ENCODE results near the gene CNTNAP5. TPM values are rescaled to one million over a fixed set of nuclear protein-coding genes. Genes with fewer than 3 reads are reported as not detected.

The CNTNAP5 gene
- total and polyA plus RNA-seq, 2 donors (not counting 3 experiments of a cell fraction or from before 2014, with no cell fraction given): not detected

DNA sequence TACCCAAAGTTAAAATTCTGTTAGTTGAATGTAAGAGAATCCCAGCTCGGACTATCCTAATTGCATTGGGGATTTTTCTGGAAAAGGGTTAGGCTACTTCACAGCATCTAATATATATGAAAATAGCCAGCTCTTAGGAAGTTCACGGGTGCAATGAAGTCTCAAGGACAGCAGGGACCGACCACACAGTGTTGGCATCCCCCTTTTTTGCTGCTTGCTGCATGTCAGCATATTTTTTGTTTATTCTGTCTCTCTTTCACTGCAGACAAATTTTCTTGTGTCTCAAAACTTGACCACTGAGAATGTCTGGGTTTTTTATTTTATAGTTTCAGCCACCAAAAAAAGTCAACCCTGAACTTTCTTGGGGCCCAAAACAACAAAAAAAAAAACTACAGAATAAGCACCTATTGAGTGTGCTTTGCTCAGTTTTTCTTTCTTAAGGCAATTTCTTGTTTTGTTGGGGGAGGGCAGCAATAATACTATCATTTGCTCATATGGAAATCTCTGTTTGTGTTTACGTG is 535.6 kb downstream of the CNTNAP5 start:
- no peak overlapping the region for H3K27ac ChIP-seq (ENCODE audit: insufficient read depth, low read depth, low read length)
- dilution Hi-C loops (cut with MboI; ENCODE audit: extremely low pct_ligation_motif_present, low sequenced_read_pairs): no loop called here

DNA sequence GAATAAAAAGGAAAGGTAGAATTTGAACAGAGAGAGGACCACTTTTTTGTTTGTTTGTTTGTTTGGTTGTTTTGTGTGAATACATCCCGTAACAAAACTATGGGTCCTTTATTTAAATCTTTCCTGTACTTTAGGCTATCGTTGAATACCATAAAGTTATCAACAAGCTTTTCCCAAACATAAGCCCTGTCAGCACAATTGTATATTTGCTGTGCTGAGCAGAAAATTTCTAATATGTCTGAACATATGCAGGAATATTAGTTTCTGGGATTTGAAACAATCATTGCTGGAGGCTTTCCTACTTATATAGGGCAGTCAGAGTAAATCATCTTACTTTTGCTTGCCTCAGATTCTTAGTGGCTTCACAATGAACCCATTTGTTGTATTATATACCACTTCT is 536.4 kb downstream of the CNTNAP5 start:
- H3K36me3 ChIP-seq (ENCODE audit: control insufficient read depth in 2 of 2, extremely low read depth in 1 of 2, insufficient read depth in 2 of 2, low read length in 2 of 2): no peaks in the 10 kb centered on the region
- dilution Hi-C loops (cut with MboI; ENCODE audit: extremely low pct_ligation_motif_present, low sequenced_read_pairs): no loop called here
- H3K4me1 ChIP-seq (ENCODE audit: control insufficient read depth, extremely low read depth, insufficient read depth, low read length): no peaks in the 10 kb centered on the region
- no peak overlapping the region for H3K9ac ChIP-seq (replicated peaks; ENCODE audit: extremely low read depth, insufficient read depth, low read length)
- CTCF ChIA-PET: no interaction called here
- H3K4me3 ChIP-seq (replicated peaks in 1 of 3; ENCODE audit: insufficient read depth in 1 of 3, low read depth in 1 of 3, low read length in 3 of 3): no peak overlapping the region
- no peaks in the 10 kb centered on the region for H3K79me2 ChIP-seq (ENCODE audit: control insufficient read depth, insufficient read depth, low read length)
- no peaks in the 10 kb centered on the region for H3K9me1 ChIP-seq (replicated peaks; ENCODE audit: control insufficient read depth, extremely low read depth, insufficient read depth, low read length)
- BruUV-seq (replicated peaks): no TSS peak
- POLR2A ChIA-PET: no interaction called here
- no peak overlapping the region for H3K27ac ChIP-seq (ENCODE audit: insufficient read depth, low read depth, low read length)
- DNase-seq (ENCODE audit: low read depth, low spot score): no peak
- no peaks in the 10 kb centered on the region for H4K20me1 ChIP-seq (replicated peaks; ENCODE audit: control insufficient read depth, extremely low read depth, insufficient read depth, low read length)
- no peak overlapping the region for H2AFZ ChIP-seq (ENCODE audit: low read depth, low read length)
- no peaks in the 10 kb centered on the region for H3K27me3 ChIP-seq (ENCODE audit: control insufficient read depth in 2 of 2, insufficient read depth in 2 of 2, low read length in 2 of 2)
- TF ChIP-seq MYC (IDR thresholded peaks at IDR 0.05; ENCODE audit: low read depth, low read length) (no peak), JUN (IDR thresholded peaks at IDR 0.05; ENCODE audit: borderline replicate concordance, insufficient read depth, insufficient read length, low read depth) (no peak), POLR2AphosphoS5 (IDR thresholded peaks at IDR 0.05; ENCODE audit: insufficient read depth, low read depth, low read length) (no peak)
- TF ChIP-seq, protein P1, sequence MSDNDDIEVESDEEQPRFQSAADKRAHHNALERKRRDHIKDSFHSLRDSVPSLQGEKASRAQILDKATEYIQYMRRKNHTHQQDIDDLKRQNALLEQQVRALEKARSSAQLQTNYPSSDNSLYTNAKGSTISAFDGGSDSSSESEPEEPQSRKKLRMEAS (IDR thresholded peaks at IDR 0.05; ENCODE audit: insufficient read depth, insufficient read length): no peak
- H3K4me2 ChIP-seq (ENCODE audit: insufficient read depth, low read length): no peak overlapping the region
- H3K9me3 ChIP-seq (replicated peaks; ENCODE audit: control insufficient read depth, insufficient read depth, low read length): peaks cover 3% of the 10 kb centered on the region
- intact Hi-C loops (cut with micrococcal nuclease): no loop called here
- no peak for FAIRE-seq

More for the DNA sequence above, 535.6 kb downstream of the CNTNAP5 start:
- no peak for TF ChIP-seq GATA2 (IDR thresholded peaks at IDR 0.05; ENCODE audit: insufficient read depth, insufficient read length, low read depth, low read length)
- TF ChIP-seq, protein P2, sequence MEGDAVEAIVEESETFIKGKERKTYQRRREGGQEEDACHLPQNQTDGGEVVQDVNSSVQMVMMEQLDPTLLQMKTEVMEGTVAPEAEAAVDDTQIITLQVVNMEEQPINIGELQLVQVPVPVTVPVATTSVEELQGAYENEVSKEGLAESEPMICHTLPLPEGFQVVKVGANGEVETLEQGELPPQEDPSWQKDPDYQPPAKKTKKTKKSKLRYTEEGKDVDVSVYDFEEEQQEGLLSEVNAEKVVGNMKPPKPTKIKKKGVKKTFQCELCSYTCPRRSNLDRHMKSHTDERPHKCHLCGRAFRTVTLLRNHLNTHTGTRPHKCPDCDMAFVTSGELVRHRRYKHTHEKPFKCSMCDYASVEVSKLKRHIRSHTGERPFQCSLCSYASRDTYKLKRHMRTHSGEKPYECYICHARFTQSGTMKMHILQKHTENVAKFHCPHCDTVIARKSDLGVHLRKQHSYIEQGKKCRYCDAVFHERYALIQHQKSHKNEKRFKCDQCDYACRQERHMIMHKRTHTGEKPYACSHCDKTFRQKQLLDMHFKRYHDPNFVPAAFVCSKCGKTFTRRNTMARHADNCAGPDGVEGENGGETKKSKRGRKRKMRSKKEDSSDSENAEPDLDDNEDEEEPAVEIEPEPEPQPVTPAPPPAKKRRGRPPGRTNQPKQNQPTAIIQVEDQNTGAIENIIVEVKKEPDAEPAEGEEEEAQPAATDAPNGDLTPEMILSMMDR (IDR thresholded peaks at IDR 0.05; ENCODE audit: extremely low read depth in 1 of 2, insufficient read depth in 1 of 2, low read depth in 1 of 2, low read length in 2 of 2): no peak
- no peak for TF ChIP-seq MYC (IDR thresholded peaks at IDR 0.05; ENCODE audit: low read depth, low read length)
- no peak for TF ChIP-seq POLR2A (IDR thresholded peaks at IDR 0.05; ENCODE audit: low read depth, low read length)
- intact Hi-C loops (cut with micrococcal nuclease): no loop called here
- Histone ChIP-seq H3K4me3 (replicated peaks in 1 of 3; ENCODE audit: insufficient read depth in 1 of 3, low read depth in 1 of 3, low read length in 3 of 3) (no peak overlapping the region), H3K4me1 (ENCODE audit: control insufficient read depth, extremely low read depth, insufficient read depth, low read length) (no peaks in the 10 kb centered on the region), H3K9ac (replicated peaks; ENCODE audit: extremely low read depth, insufficient read depth, low read length) (no peak overlapping the region), H3K79me2 (ENCODE audit: control insufficient read depth, insufficient read depth, low read length) (no peaks in the 10 kb centered on the region), H2AFZ (ENCODE audit: low read depth, low read length) (no peak overlapping the region), H3K27me3 (ENCODE audit: control insufficient read depth in 2 of 2, insufficient read depth in 2 of 2, low read length in 2 of 2) (no peaks in the 10 kb centered on the region), H3K4me2 (ENCODE audit: insufficient read depth, low read length) (no peak overlapping the region), H3K36me3 (ENCODE audit: control insufficient read depth in 2 of 2, extremely low read depth in 1 of 2, insufficient read depth in 2 of 2, low read length in 2 of 2) (no peaks in the 10 kb centered on the region), H3K9me1 (replicated peaks; ENCODE audit: control insufficient read depth, extremely low read depth, insufficient read depth, low read length) (no peaks in the 10 kb centered on the region), H4K20me1 (replicated peaks; ENCODE audit: control insufficient read depth, extremely low read depth, insufficient read depth, low read length) (no peaks in the 10 kb centered on the region), H3K9me3 (replicated peaks; ENCODE audit: control insufficient read depth, insufficient read depth, low read length) (peaks cover 6% of the 10 kb centered on the region)
- no TSS peak for BruUV-seq (replicated peaks)
- FAIRE-seq (no peak), DNase-seq (ENCODE audit: low read depth, low spot score) (no peak)
- POLR2A ChIA-PET: no interaction called here
- CTCF ChIA-PET: no interaction called here

Data from endothelial cell of umbilical vein (primary cell).